HEK293T (cell line): ENCODE measurements around the gene ZC3H12A.

Experiments used
- CTCF ChIA-PET: fragments of 350-600 bp; formaldehyde crosslinking; extraction: SDS; loops from one replicate; lab custom pipeline; 2021; ENCODE audit warnings: antibody characterized with exemption, inconsistent platforms; lab: Yijun Ruan, JAX
- POLR2A ChIA-PET: fragments of 350-600 bp; formaldehyde crosslinking; extraction: SDS; loops from one replicate; lab custom pipeline; 2020; ENCODE audit warnings: antibody characterized with exemption, inconsistent platforms; lab: Yijun Ruan, JAX
- DNase-seq: peaks from one replicate; pipeline ENCODE4 v3.0.0; 2012; ENCODE audit warnings: mixed read lengths; ENCODE audit errors: extremely low spot score
- ARNT ChIP-seq: fragments of 450-650 bp; IDR thresholded peaks from 2 replicates; pipeline ENCODE4 v1.6.1; 2017; ENCODE audit warnings: mild to moderate bottlenecking
- BHLHE40 ChIP-seq: fragments of 450-650 bp; IDR thresholded peaks from 2 replicates; pipeline ENCODE4 v1.6.1; 2016; ENCODE audit warnings: mild to moderate bottlenecking, moderate library complexity, borderline replicate concordance
- CTBP1 ChIP-seq: fragments of 450-650 bp; IDR thresholded peaks from 2 replicates; pipeline ENCODE4 v1.6.1; 2016; ENCODE audit warnings: borderline replicate concordance
- ELF4 ChIP-seq: fragments of 450-650 bp; IDR thresholded peaks from 2 replicates; pipeline ENCODE4 v1.6.1; 2017; ENCODE audit warnings: antibody characterized with exemption
- FOXA1 ChIP-seq: fragments of 450-650 bp; IDR thresholded peaks from 2 replicates; pipeline ENCODE4 v1.6.1; 2016; ENCODE audit warnings: mild to moderate bottlenecking
- FOXK2 ChIP-seq: fragments of 450-650 bp; IDR thresholded peaks from 2 replicates; pipeline ENCODE4 v1.6.1; 2016; ENCODE audit warnings: mild to moderate bottlenecking
- FOXM1 ChIP-seq: fragments of 450-650 bp; IDR thresholded peaks from 2 replicates; pipeline ENCODE4 v1.6.1; 2017; ENCODE audit warnings: mild to moderate bottlenecking, borderline replicate concordance
- HDGF ChIP-seq: fragments of 450-650 bp; IDR thresholded peaks from 2 replicates; pipeline ENCODE4 v1.6.1; 2017; ENCODE audit warnings: antibody characterized with exemption, borderline replicate concordance
- L3MBTL2 ChIP-seq: fragments of 450-650 bp; conservative IDR thresholded peaks from 2 replicates; pipeline ENCODE4 v1.6.1; 2016; ENCODE audit warnings: mild to moderate bottlenecking
- LEF1 ChIP-seq: fragments of 450-650 bp; IDR thresholded peaks from 2 replicates; pipeline ENCODE4 v1.6.1; 2017; ENCODE audit warnings: mild to moderate bottlenecking, borderline replicate concordance
- NFRKB ChIP-seq: fragments of 450-650 bp; IDR thresholded peaks from 2 replicates; pipeline ENCODE4 v1.6.1; 2016; ENCODE audit warnings: mild to moderate bottlenecking, moderate library complexity
- PKNOX1 ChIP-seq: fragments of 450-650 bp; IDR thresholded peaks from 2 replicates; pipeline ENCODE4 v1.6.1; 2016
- SP1 ChIP-seq: fragments of 450-650 bp; IDR thresholded peaks from 2 replicates; pipeline ENCODE4 v1.6.1; 2017
- SUZ12 ChIP-seq: fragments of 450-650 bp; IDR thresholded peaks from 2 replicates; pipeline ENCODE4 v1.6.1; 2016; ENCODE audit warnings: mild to moderate bottlenecking
- TARDBP ChIP-seq: fragments of 450-650 bp; IDR thresholded peaks from 2 replicates; pipeline ENCODE4 v1.6.1; 2016
- ZNF384 ChIP-seq: fragments of 450-650 bp; IDR thresholded peaks from 2 replicates; pipeline ENCODE4 v1.6.1; 2016

Gene ZC3H12A

GRCh38 chr1:37484325-37485051 is 10.1 kb downstream of the ZC3H12A start:
- no peak for DNase-seq
- TF ChIP-seq FOXK2 (no peak), TARDBP (no peak), LEF1 (no peak), PKNOX1 (no peak), ARNT (no peak), ELF4 (no peak), BHLHE40 (no peak), ZNF384 (no peak), SP1 (no peak), L3MBTL2 (no peak), NFRKB (no peak)
- POLR2A ChIA-PET: interaction anchor here (2.4 kb wide), 1 partner anchor 10 kb away, joined by 11 read pairs; the partner anchor contains the start of gene ZC3H12A
- CTCF ChIA-PET: interaction anchor here (0.7 to 0.8 kb wide), 2 partner anchors 17 to 30 kb away, joined by 3 read pairs; no protein-coding TSS in a partner anchor

- TF ChIP-seq CTBP1 (no peak), L3MBTL2 (no peak), SP1 (no peak), FOXK2 (no peak), LEF1 (no peak), ZNF384 (no peak), SUZ12 (no peak), TARDBP (no peak), PKNOX1 (no peak), HDGF (no peak), BHLHE40 (no peak), NFRKB (no peak), ELF4 (no peak), FOXM1 (no peak), ARNT (no peak), FOXA1 (no peak)
- ChIA-PET POLR2A (interaction anchor here (1.7 to 2.4 kb wide), 2 partner anchors 11 kb away, joined by 8 to 11 read pairs; partner anchors contain the start of gene ZC3H12A), CTCF (interaction anchor here (0.6 to 2.1 kb wide), 5 partner anchors 9 to 40 kb away, joined by 3 to 11 read pairs (median 5); partner anchors contain the start of gene ZC3H12A)
- DNase-seq: no peak
These were observed 11.7 kb downstream of the ZC3H12A start for GRCh38 chr1:37485902-37486679.

- DNase-seq: peak; percentile 84
- POLR2A ChIA-PET: interaction anchor here (1.3 to 1.7 kb wide), 3 partner anchors 12 to 28 kb away, joined by 4 to 8 read pairs (median 6); partner anchors contain the start of genes MEAF6 and ZC3H12A
- CTCF ChIA-PET: interaction anchor here (0.5 to 2.1 kb wide), 17 partner anchors 8 to 192 kb away, joined by 3 to 22 read pairs (median 5); partner anchors contain the start of gene ZC3H12A
- TF ChIP-seq HDGF (0 out of 2 replicates have a peak, but pooled peaks have one; percentile 57), L3MBTL2 (no peak), LEF1 (no peak)
These were observed 12.6 kb downstream of the ZC3H12A start for GRCh38 chr1:37486680-37487618.

- DNase-seq: no peak
- ChIA-PET POLR2A (interaction anchor here (1.3 to 1.7 kb wide), 3 partner anchors 12 to 27 kb away, joined by 4 to 8 read pairs (median 6); partner anchors contain the start of genes MEAF6 and ZC3H12A), CTCF (interaction anchor here (0.5 to 2.1 kb wide), 18 partner anchors 9 to 864 kb away, joined by 3 to 22 read pairs (median 4); partner anchors contain the start of gene ZC3H12A)
- TF ChIP-seq LEF1: no peak
- no peak for TF ChIP-seq FOXK2
- no peak for TF ChIP-seq PKNOX1
- TF ChIP-seq SUZ12: no peak
These were observed 13.2 kb downstream of the ZC3H12A start for GRCh38 chr1:37487619-37487984.

- ChIA-PET CTCF (interaction anchor here (0.9 kb wide), 1 partner anchor 327 kb away, joined by 3 read pairs; no protein-coding TSS in a partner anchor), POLR2A (no interaction called here)
- TF ChIP-seq SUZ12 (no peak), ARNT (no peak), FOXA1 (no peak), FOXM1 (no peak), ZNF384 (no peak), BHLHE40 (no peak), HDGF (no peak), L3MBTL2 (no peak), ELF4 (no peak), NFRKB (no peak), SP1 (no peak), PKNOX1 (no peak), CTBP1 (no peak), TARDBP (no peak), FOXK2 (no peak), LEF1 (no peak)
- no peak for DNase-seq
These were observed 19.1 kb downstream of the ZC3H12A start for GRCh38 chr1:37493336-37494098.
